Skin of body (tissue), 2 donors: Measurements from ENCODE around the gene STAG3. TPM values are rescaled to one million over a fixed set of nuclear protein-coding genes. Genes with fewer than 3 reads are reported as not detected.
A peak's percentile ranks its signal among the peaks of the same experiment; 100 is the strongest.

ENCODE experiments used
- DNase-seq: peaks from one replicate; lab custom pipeline; 2025; lab: John Stamatoyannopoulos, UW
- total RNA-seq: library from RNA; depleted of rRNA; stranded (reverse); fragments of >200 nt; gene quantifications from one replicate; pipeline ENCODE4 v1.2.3, GENCODE V29; 2014

The STAG3 gene
- total RNA-seq, 1 donor from 2014 or later: 0.89 TPM

DNA sequence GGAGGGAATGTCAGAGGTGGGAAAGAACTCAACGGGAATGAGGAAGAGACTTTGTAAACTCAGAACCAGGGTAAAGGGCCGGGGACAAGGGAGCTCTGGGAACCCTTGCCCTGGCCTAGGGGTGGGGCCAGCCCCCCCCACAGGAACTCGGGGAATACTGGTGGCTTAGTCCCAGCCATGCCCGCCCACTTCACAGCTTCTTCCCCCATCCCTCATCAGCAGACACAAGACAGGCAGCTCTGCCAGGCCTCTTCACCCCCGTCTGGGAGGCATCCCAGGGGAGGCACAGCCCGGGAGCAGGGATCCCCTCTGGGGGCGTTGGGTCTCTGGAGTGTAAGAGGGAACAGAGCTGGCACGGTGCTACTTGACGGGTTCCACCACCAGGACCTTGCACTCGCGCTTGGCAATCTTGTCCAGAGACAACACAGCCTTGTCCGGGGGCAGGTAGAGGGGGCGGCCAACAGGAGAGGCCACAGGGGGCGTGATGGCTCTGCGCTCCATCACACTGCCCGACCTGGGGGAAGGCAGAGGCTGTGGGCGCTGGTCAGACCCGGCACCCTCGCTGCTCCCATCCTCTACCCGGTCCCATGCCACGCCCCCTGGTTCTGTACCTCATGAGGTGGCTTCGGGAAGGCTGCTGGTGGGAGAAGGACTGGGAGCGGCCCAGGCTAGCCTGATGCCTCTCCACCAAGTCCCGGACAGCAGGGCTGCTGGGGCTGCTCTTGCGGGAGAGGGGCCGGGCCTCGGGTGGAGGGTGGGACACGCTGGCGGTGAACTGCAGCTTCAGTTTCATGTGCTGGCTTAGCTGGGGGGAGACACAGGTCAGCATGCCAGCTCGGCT is 22.8 kb upstream of the STAG3 start:
- DNase-seq: no peak

- no peak for DNase-seq
Observed at GRCh38 chr7:100155553-100156317, 22.0 kb upstream of the STAG3 start.

GRCh38 chr7:100156331-100157068 is 21.2 kb upstream of the STAG3 start:
- no peak for DNase-seq

DNA sequence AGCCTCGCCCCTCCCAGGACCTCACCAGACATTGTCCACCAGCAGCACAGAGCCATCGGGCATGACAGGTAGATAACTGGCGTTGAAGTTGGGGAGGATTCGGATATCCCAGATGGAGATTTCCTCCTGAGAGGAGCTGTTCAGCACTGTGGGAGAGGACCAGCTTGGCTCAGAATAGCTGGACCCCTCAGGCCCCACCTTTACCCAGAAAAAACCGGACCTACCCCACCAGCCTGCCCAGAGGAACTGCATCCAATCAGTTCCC is 20.7 kb upstream of the STAG3 start:
- no peak for DNase-seq

GRCh38 chr7:100157334-100158228 is 20.1 kb upstream of the STAG3 start:
- DNase-seq: no peak

DNA sequence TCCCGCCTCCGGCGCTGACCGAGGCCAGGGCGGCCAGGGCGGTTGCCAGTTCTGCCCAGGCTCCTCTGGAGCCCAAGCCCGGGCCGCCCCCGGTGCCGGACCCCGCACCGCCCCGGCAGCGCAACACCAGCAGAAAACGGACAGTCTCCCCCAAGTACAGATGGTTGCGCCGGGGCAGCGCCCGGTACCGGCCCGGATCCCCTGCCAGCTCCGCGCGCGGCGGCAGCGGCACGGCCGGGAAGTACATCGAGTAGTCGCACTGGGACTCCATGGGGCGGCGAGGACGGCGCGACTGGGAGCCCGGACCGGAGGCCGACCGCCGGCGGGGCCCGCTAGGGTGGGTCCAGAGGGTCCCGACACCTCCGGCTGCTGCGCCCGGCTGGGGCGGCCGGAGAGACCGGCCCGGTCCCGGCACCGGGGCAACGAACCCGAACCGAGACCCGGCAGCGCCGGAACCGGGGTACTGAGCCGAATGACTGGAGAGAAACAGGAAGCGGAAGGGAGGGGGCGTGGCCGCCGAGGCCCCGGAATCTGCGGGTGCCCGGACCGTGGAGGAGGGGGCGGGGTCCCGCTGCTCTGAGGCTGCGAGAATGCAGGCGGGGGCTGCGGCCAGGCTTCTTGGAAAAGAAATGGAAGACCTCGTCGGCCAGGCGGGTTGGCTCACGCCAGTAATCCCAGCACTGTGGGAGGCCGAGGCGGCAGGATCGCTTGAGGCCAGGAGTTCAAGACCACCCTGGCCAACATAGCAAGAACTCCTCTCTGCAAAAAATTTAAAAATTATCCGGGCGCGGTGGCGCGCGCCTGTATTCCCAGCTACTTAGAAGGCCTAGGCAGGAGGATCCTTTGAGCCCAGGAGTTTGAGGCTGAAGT is 19.3 kb upstream of the STAG3 start, which contains the start of gene TRAPPC14:
TSS of gene TRAPPC14 (minus strand) at position 495 of the 870 bp plus-strand sequence. CDS start at position 271, 224 bp downstream.
- DNase-seq: peak; percentile 54

DNA sequence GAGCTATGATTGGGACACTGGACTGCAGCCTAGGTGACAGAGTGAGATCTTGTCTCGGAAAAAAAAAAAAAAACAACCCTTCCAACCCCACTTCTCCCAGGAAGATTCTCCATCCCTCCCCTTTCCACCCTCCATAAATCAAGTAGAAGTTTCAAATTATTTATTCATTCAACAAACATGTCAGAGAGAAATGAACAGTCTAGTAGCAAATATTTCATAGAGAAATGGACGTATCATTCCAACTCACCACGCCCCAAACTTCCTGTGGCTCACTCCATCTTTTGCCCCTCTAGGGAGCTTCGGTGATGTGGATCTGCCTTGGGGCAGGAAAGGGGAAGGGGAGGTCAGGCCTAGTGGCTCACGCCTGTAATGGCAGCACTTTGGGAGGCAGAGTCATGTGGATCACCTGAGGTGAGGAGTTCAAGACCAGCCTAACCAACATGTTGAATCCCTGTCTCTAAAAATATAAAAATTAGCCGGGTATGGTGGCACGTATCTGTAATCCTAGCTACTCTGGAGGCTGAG is 18.6 kb upstream of the STAG3 start:
- DNase-seq: no peak

DNA sequence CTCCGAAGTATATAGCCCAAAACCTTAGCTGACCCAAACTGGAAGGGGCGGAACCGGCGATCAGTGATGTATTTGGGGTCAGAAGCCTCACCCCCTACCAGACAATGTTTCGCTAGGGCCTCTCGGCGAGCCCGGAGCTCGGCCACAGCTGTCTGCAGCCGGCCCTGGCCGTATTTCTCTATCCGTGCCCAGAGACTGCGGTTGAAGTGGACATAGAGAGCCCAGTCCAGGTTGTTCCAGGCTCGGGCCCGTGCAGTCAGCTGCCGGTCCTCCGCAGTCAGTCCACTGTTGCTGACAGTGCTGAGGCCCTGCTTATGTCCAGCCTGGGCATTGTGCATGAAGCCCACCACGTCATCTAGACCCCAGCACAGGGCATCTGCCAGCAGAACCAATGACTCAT is 17.7 kb upstream of the STAG3 start:
- DNase-seq: no peak

GRCh38 chr7:100163006-100163531 is 14.6 kb upstream of the STAG3 start:
- no peak for DNase-seq

DNA sequence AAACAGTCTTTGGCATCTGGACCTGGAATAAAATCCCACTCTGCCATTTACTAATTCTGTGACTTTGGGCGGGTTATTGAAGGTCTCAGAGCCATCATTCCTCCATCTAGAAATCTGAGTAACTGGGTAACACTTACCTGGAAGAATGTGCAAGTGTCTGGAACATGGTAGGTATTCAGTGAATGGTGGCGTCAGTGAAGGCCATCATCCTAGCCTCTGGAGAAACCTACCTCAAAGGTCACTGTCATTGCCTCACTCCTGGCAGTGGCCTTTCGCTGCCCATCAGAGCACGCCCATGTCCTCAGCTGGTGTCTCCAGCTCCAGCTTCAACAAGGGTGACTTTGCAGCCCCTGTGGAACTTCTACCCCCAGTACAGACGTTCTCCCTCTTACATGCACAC is 13.8 kb upstream of the STAG3 start:
- no peak for DNase-seq

DNA sequence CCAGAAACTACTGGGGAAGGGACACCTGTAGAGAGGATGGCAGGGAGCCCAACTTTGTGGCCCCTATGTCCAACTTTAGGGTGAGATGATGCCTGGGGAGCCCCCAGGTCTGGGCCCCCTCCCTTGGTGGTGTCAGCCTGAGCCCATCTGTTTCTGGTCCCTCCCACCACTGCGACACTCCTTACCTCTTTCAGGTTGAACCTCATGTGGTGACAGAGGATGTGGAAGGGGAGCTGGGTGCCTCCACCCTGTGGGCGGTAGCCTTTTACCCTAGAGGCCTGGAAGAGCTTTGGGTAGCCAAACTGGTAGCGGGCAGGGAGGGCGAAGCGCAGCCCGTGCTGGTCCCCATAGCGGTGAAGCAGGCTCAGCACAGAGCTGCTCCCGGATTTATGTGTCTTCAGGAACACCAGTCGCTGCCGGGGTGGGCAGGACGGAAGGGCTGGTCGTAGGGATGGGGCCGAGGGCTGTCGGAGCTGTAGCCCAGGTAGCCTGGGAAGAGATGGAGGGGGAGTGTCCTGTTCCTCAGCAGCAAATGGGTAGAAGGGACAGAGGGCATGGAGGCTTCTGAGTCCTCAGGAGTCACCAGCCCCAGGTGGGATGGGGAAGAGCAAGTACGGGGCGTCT is 11.3 kb upstream of the STAG3 start:
- DNase-seq: no peak

DNA sequence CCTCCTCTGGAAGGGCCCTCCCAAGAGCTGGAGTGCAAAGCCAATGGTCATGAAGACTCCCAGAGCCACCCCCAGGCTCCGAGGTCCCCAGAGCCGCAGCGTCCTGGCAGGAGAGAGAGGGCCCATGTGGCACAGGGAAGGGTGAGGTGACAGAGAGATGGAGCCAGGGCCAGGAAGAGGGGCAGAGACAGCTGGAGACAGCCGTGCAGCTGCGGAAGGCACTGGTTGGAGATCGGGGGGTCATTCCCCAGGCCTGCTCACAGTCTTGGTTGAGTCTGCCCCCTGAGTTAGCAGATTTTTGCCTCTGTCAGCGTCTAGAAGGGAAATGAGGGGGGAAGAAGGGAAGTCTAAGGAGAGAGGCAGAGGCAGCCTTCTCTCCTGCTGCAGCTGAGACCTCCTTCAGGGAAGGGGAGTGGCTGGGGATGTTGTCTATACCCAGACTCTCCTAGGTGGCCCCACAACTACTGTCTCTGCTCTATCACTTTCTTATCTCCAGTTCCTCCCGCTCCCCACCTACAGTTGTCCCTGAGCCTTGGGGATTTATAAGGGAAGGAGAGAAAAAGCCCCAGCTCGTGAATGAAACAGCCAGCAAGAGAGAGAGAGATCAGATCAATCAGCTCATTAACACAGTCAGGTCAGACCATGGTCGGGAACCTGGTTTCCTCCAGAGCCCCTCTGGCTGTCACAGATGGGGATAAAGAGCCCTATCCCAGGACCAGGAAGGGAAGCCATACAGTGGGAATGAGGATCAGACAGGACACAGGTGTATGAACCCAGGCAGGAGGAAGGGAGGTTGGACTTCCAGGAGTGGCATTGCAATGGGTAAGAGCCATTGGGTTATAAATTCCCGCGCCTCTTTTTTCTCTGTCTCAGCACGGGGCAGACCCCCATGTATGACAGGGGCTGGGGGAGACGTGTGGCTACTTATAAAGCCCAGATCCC is 10.5 kb upstream of the STAG3 start:
- no peak for DNase-seq

DNA sequence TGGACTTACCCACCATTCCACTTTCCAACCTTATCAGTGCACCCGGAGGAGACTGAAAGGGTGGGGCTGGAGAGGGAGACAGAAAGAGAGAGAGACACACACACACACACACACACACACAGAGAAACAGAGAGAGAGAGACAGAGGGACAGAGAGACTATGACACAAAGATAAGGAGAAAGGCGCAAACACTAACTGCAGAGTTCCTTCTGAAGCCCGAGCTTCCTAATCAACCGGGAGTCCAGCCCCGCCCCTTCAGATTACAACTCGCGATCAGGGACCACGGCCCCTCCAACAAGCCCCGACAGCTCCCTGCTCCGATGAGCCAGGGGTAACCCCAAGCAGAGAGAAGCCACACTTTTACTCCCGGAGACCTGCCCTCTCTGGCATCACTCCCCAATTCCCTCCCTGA is 9.8 kb upstream of the STAG3 start:
- peak; percentile 32 for DNase-seq

GRCh38 chr7:100169147-100169850 is 8.4 kb upstream of the STAG3 start:
- no peak for DNase-seq

GRCh38 chr7:100170101-100170897 is 7.4 kb upstream of the STAG3 start:
- no peak for DNase-seq

DNA sequence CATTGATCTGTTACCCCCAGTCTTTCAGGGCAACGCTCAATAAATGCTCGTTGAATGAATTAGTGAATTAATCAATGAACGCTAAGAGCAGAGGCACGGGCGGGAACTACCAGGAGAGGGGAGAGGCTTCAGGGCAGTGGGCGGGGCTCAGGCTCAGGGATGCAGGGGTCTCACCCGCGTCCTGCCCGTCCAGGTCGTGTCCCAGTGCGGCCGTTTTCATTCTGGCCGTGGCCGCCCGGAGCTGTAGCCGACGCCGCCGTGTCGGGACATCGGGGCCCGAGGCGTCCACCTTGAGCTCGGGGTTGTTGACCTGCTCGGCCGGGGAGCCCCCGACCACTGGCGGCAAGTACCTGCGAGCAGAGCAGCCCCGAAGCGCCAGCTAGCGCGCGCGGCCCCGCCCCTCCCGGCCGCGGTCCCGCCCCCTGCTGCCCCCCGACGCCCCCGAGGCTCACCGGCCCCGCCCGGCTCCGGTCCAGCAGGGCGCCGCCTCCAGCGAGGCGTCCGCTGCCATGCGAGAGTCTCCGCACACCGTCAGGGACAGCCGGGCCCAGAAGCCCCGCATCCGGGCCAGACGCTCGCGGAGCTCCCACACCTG is 6.5 kb upstream of the STAG3 start:
- no peak for DNase-seq
